ENCODE results near the gene CGNL1. TPM values are rescaled to one million over a fixed set of nuclear protein-coding genes. Genes with fewer than 3 reads are reported as not detected.

CGNL1 gene
- total RNA-seq, 1 experiment from 2014 or later: 3.3 TPM

- no TSS peak for BruUV-seq (replicated peaks)
- no peaks in the 10 kb centered on the region for H3K4me1 Mint-ChIP-seq (ENCODE audit: low read depth, unreplicated experiment)
- CTCF ChIA-PET: interaction anchor here (1.0 kb wide), 1 partner anchor 11 kb away, joined by 4 read pairs; no protein-coding TSS in a partner anchor
Observed at GRCh38 chr15:57393061-57393460, 16.8 kb downstream of the CGNL1 start.

GRCh38 chr15:57395292-57395691, 19.0 kb downstream of the CGNL1 start:
- DNase-seq: no peak
- H3K4me1 Mint-ChIP-seq (ENCODE audit: low read depth, unreplicated experiment): no peaks in the 10 kb centered on the region
- H3K9me3 Mint-ChIP-seq (ENCODE audit: low read depth, unreplicated experiment): no peaks in the 10 kb centered on the region
- no TSS peak for BruUV-seq (replicated peaks)
- H3K27me3 Mint-ChIP-seq (ENCODE audit: unreplicated experiment): no peaks in the 10 kb centered on the region
- intact Hi-C loops (cut with micrococcal nuclease; ENCODE audit: unreplicated experiment): no loop called here
- H3K36me3 Mint-ChIP-seq (ENCODE audit: insufficient read depth, unreplicated experiment): no peaks in the 10 kb centered on the region
- no peak overlapping the region for H3K27ac Mint-ChIP-seq (ENCODE audit: unreplicated experiment)
- H3K4me3 Mint-ChIP-seq (ENCODE audit: low read depth, unreplicated experiment): no peak overlapping the region
- CTCF ChIA-PET: interaction anchor here (1.2 to 1.3 kb wide), 2 partner anchors 13 to 18 kb away, joined by 3 read pairs; no protein-coding TSS in a partner anchor
- TF ChIP-seq CTCF (IDR thresholded peaks at IDR 0.05; ENCODE audit: unreplicated experiment): no peak

More at GRCh38 chr15:57393061-57393460, 16.8 kb downstream of the CGNL1 start:
- Mint-ChIP-seq H3K4me3 (ENCODE audit: low read depth, unreplicated experiment) (no peak overlapping the region), H3K27ac (ENCODE audit: unreplicated experiment) (no peak overlapping the region), H3K9me3 (ENCODE audit: low read depth, unreplicated experiment) (no peaks in the 10 kb centered on the region), H3K36me3 (ENCODE audit: insufficient read depth, unreplicated experiment) (no peaks in the 10 kb centered on the region), H3K27me3 (ENCODE audit: unreplicated experiment) (no peaks in the 10 kb centered on the region)
- no peak for TF ChIP-seq CTCF (IDR thresholded peaks at IDR 0.05; ENCODE audit: unreplicated experiment)
- DNase-seq: no peak
- intact Hi-C loops (cut with micrococcal nuclease; ENCODE audit: unreplicated experiment): no loop called here

GRCh38 chr15:57398336-57398735, 22.0 kb downstream of the CGNL1 start:
- Mint-ChIP-seq H3K9me3 (ENCODE audit: low read depth, unreplicated experiment) (no peaks in the 10 kb centered on the region), H3K27ac (ENCODE audit: unreplicated experiment) (no peak overlapping the region), H3K4me1 (ENCODE audit: low read depth, unreplicated experiment) (no peaks in the 10 kb centered on the region), H3K27me3 (ENCODE audit: unreplicated experiment) (no peaks in the 10 kb centered on the region), H3K4me3 (ENCODE audit: low read depth, unreplicated experiment) (no peak overlapping the region), H3K36me3 (ENCODE audit: insufficient read depth, unreplicated experiment) (no peaks in the 10 kb centered on the region)
- CTCF ChIA-PET: no interaction called here
- DNase-seq: no peak
- no TSS peak for BruUV-seq (replicated peaks)
- intact Hi-C loops (cut with micrococcal nuclease; ENCODE audit: unreplicated experiment): no loop called here
- TF ChIP-seq CTCF (IDR thresholded peaks at IDR 0.05; ENCODE audit: unreplicated experiment): no peak

GRCh38 chr15:57401546-57401945, 25.2 kb downstream of the CGNL1 start:
- no peak for DNase-seq
- Mint-ChIP-seq H3K27ac (ENCODE audit: unreplicated experiment) (no peak overlapping the region), H3K4me3 (ENCODE audit: low read depth, unreplicated experiment) (no peak overlapping the region), H3K36me3 (ENCODE audit: insufficient read depth, unreplicated experiment) (no peaks in the 10 kb centered on the region), H3K9me3 (ENCODE audit: low read depth, unreplicated experiment) (no peaks in the 10 kb centered on the region), H3K4me1 (ENCODE audit: low read depth, unreplicated experiment) (no peaks in the 10 kb centered on the region), H3K27me3 (ENCODE audit: unreplicated experiment) (peaks cover 15% of the 10 kb centered on the region)
- BruUV-seq (replicated peaks): no TSS peak
- CTCF ChIA-PET: no interaction called here
- no peak for TF ChIP-seq CTCF (IDR thresholded peaks at IDR 0.05; ENCODE audit: unreplicated experiment)
- intact Hi-C loops (cut with micrococcal nuclease; ENCODE audit: unreplicated experiment): no loop called here
